Ramos (cell line): ENCODE data around the gene CAMTA2.

Source experiments
- in situ Hi-C: fragments of 300-500 bp; cut with MboI; formaldehyde crosslinking; loops from one replicate; pipeline ENCODE4 v1.14.3; 2022; ENCODE audit warnings: low sequenced_read_pairs; ENCODE audit not compliant: unreplicated experiment

The CAMTA2 gene

GRCh38 chr17:4949321-4950074 lies 38.0 kb downstream of the CAMTA2 start:
- in situ Hi-C loops, result no loop called here

- in situ Hi-C loops, result no loop called here
Measured at GRCh38 chr17:4948931-4949320, 38.5 kb downstream of the CAMTA2 start.

GRCh38 chr17:4948166-4948930 lies 39.1 kb downstream of the CAMTA2 start, which contains the start of gene PFN1:
Gene PFN1, minus strand, starts transcription at chr17:4948530. Its CDS starts 136 bp downstream, at chr17:4948394.
- in situ Hi-C loops, result no loop called here

- in situ Hi-C loops, result no loop called here
Measured at GRCh38 chr17:4947411-4948165, 39.9 kb downstream of the CAMTA2 start.

GRCh38 chr17:4947010-4947410 lies 40.5 kb downstream of the CAMTA2 start:
- in situ Hi-C loops, result no loop called here

GRCh38 chr17:4946312-4946976 lies 41.0 kb downstream of the CAMTA2 start:
- in situ Hi-C loops, result no loop called here

- in situ Hi-C loops, result no loop called here
Measured at GRCh38 chr17:4945944-4946280, 41.6 kb downstream of the CAMTA2 start.

GRCh38 chr17:4945176-4945943 lies 42.1 kb downstream of the CAMTA2 start:
- in situ Hi-C loops, result no loop called here

- in situ Hi-C loops, result no loop called here
Measured at GRCh38 chr17:4944554-4945175, 42.8 kb downstream of the CAMTA2 start.

GRCh38 chr17:4944163-4944553 lies 43.3 kb downstream of the CAMTA2 start:
- in situ Hi-C loops, result no loop called here

- in situ Hi-C loops, result no loop called here
Measured at GRCh38 chr17:4942760-4943508, 44.5 kb downstream of the CAMTA2 start.

- in situ Hi-C loops, result no loop called here
Measured at GRCh38 chr17:4941319-4941610, 46.2 kb downstream of the CAMTA2 start.

- in situ Hi-C loops, result no loop called here
Measured at GRCh38 chr17:4940555-4941318, 46.7 kb downstream of the CAMTA2 start.

GRCh38 chr17:4939796-4940554 lies 47.5 kb downstream of the CAMTA2 start, which contains the start of the genes RNF167 and SLC25A11:
Gene RNF167, plus strand, starts transcription at chr17:4940268. Its CDS starts 642 bp downstream, at chr17:4940910.
Gene SLC25A11, minus strand, starts transcription at chr17:4940046. Its CDS starts 136 bp downstream, at chr17:4939910.
- in situ Hi-C loops, result no loop called here

- in situ Hi-C loops, result no loop called here
Measured at GRCh38 chr17:4939546-4939795, 48.0 kb downstream of the CAMTA2 start.

- in situ Hi-C loops, result no loop called here
Measured at GRCh38 chr17:4938688-4939545, 48.6 kb downstream of the CAMTA2 start.
